Measurements from ENCODE around the gene C1QA.

- no peak for TF ChIP-seq CTCF (optimal IDR thresholded peaks at IDR 0.05 in 1 of 3, IDR thresholded peaks at IDR 0.05 in 1 of 3, conservative IDR thresholded peaks at IDR 0.05 in 1 of 3; ENCODE audit: extremely low read depth in 1 of 3, insufficient read depth in 2 of 3, low read length in 3 of 3)
- no peak for TF ChIP-seq EZH2 (IDR thresholded peaks at IDR 0.05; ENCODE audit: low read length)
Observed at GRCh38 chr1:22591576-22591975, 44.9 kb upstream of the C1QA start.

Data from keratinocyte (primary cell).